Keratinocyte (primary cell): ENCODE data around the gene FAM169A.

Source experiments
- EZH2 ChIP-seq: IDR thresholded peaks from one replicate; pipeline ENCODE4 v1.6.1; 2012; ENCODE audit warnings: inconsistent platforms, mild to moderate bottlenecking, low read length, moderate library complexity
- TF ChIP-seq, protein P1 (sequence below), 3 experiments: IDR thresholded peaks in 1 of 3; conservative IDR thresholded peaks in 1 of 3; optimal IDR thresholded peaks in 1 of 3; 2 replicates in 2 of 3; 3 replicates in 1 of 3; pipeline versions ENCODE3 to v1.5.1; 2011; ENCODE audit warnings: low read length in 3 of 3, mild to moderate bottlenecking in 3 of 3, moderate library complexity in 2 of 3, control low read depth in 1 of 3, inconsistent platforms in 1 of 3; ENCODE audit not compliant: insufficient read depth in 2 of 3; ENCODE audit errors: extremely low read depth in 1 of 3

DNA sequence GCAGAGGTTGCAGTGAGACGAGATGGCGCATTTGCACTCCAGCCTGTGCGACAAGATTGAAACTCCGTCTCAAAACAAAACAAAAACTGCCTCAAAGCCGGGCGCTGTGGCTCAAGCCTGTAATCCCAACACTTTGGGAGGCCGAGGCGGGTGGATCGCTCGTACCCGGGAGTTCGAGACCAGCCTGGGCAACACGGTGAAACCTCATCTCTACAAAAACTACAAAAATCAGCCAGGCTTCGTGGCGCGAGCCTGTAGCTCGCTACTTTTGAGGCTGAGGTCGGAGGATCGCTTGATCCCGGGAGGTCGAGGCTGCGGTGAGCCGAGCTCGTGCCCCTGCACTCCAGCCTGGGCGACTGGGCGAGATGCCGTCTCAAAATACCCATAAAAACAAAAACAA is 100.3 kb downstream of the FAM169A start:
- TF ChIP-seq, protein P1, sequence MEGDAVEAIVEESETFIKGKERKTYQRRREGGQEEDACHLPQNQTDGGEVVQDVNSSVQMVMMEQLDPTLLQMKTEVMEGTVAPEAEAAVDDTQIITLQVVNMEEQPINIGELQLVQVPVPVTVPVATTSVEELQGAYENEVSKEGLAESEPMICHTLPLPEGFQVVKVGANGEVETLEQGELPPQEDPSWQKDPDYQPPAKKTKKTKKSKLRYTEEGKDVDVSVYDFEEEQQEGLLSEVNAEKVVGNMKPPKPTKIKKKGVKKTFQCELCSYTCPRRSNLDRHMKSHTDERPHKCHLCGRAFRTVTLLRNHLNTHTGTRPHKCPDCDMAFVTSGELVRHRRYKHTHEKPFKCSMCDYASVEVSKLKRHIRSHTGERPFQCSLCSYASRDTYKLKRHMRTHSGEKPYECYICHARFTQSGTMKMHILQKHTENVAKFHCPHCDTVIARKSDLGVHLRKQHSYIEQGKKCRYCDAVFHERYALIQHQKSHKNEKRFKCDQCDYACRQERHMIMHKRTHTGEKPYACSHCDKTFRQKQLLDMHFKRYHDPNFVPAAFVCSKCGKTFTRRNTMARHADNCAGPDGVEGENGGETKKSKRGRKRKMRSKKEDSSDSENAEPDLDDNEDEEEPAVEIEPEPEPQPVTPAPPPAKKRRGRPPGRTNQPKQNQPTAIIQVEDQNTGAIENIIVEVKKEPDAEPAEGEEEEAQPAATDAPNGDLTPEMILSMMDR (optimal IDR thresholded peaks at IDR 0.05 in 1 of 3, IDR thresholded peaks at IDR 0.05 in 1 of 3, conservative IDR thresholded peaks at IDR 0.05 in 1 of 3; ENCODE audit: extremely low read depth in 1 of 3, insufficient read depth in 2 of 3, low read length in 3 of 3) = no peak
- TF ChIP-seq EZH2 = no peak
